Esophagus muscularis mucosa (tissue), 4 donors: ENCODE results near the gene IPCEF1. TPM values are rescaled to one million over a fixed set of nuclear protein-coding genes. Genes with fewer than 3 reads are reported as not detected.
"Not testable (repeated sequence)": the region's sequence is repeated elsewhere in the genome, so short reads cannot be mapped to it uniquely, and the experiment has no call there.

Experiments used
- DNase-seq: peaks from one replicate; pipeline ENCODE4 v3.0.0-alpha.2; 2017; ENCODE audit errors: extremely low spot score
- H3K27ac ChIP-seq, 4 donors: fragments of 200-600 bp; sonication (generic); replicated peaks in 1 of 4; 1 replicate in 3 of 4; 2 replicates in 1 of 4; pipeline ENCODE4 v1.5.1; 2016 to 2019; ENCODE audit warnings: mild to moderate bottlenecking in 1 of 4
- H3K27me3 ChIP-seq, 4 donors: fragments of 200-600 bp; sonication (generic); one replicate each; pipeline versions ENCODE4 v1.5.1 to v1.6.0; 2016 to 2019
- H3K36me3 ChIP-seq, 4 donors: fragments of 200-600 bp; sonication (generic); one replicate each; pipeline ENCODE4 v1.5.1; 2016 to 2019
- H3K4me1 ChIP-seq, 4 donors: fragments of 200-600 bp; sonication (generic); one replicate each; pipeline ENCODE4 v1.5.1; 2016 to 2019
- H3K4me3 ChIP-seq, 4 donors: fragments of 200-600 bp; sonication (generic); 1 replicate in 2 of 4; 2 replicates in 2 of 4; pipeline ENCODE4 v1.5.1; 2016 to 2019; ENCODE audit warnings: mild to moderate bottlenecking in 4 of 4, moderate library complexity in 1 of 4
- H3K9me3 ChIP-seq, 4 donors: fragments of 200-600 bp; sonication (generic); 1 replicate in 3 of 4; 2 replicates in 1 of 4; pipeline ENCODE4 v1.5.1; 2016 to 2019
- EP300 ChIP-seq: sonication (generic); formaldehyde crosslinking; IDR thresholded peaks from one replicate; pipeline ENCODE4 v1.6.1; 2017; ENCODE audit warnings: antibody characterized with exemption
- POLR2A ChIP-seq: fragments of 450-650 bp; IDR thresholded peaks from one replicate; pipeline ENCODE4 v1.6.1; 2017; ENCODE audit warnings: antibody characterized with exemption, moderate library complexity, mild to moderate bottlenecking, low read depth
- POLR2AphosphoS5 ChIP-seq, 2 donors: sonication (generic); formaldehyde crosslinking; IDR thresholded peaks; one replicate each; pipeline ENCODE4 v1.6.1; 2017; ENCODE audit warnings: antibody characterized with exemption in 2 of 2
- WGBS: methylation state at CpG from one replicate; pipeline ENCODE4 v1.1.5; 2018; 5-methylcytosine and 5-hydroxymethylcytosine counted together
- intact Hi-C: fragments of 100-400 bp; cut with DNase I; formaldehyde crosslinking; loops from one replicate; pipeline ENCODE4 v1.15.1; 2023
- total RNA-seq, 4 donors: library from RNA; depleted of rRNA; stranded (reverse); fragments of >200 nt; gene quantifications; one replicate each; pipeline versions ENCODE4 v1.1.0 to v1.2.1, GENCODE V29; 2016
- TF ChIP-seq, protein P1 (sequence below), 3 experiments: fragments of 200-600 bp in 2 of 3; fragments of 450-650 bp in 1 of 3; sonication (generic) in 2 of 3; IDR thresholded peaks; one replicate each; pipeline ENCODE4 v1.5.1; 2017 to 2019; ENCODE audit warnings: antibody characterized with exemption in 3 of 3, mild to moderate bottlenecking in 2 of 3, moderate library complexity in 1 of 3

The IPCEF1 gene
- total RNA-seq, 4 donors from 2014 or later: 0.63 to 2.7 (median 1.2) TPM

DNA sequence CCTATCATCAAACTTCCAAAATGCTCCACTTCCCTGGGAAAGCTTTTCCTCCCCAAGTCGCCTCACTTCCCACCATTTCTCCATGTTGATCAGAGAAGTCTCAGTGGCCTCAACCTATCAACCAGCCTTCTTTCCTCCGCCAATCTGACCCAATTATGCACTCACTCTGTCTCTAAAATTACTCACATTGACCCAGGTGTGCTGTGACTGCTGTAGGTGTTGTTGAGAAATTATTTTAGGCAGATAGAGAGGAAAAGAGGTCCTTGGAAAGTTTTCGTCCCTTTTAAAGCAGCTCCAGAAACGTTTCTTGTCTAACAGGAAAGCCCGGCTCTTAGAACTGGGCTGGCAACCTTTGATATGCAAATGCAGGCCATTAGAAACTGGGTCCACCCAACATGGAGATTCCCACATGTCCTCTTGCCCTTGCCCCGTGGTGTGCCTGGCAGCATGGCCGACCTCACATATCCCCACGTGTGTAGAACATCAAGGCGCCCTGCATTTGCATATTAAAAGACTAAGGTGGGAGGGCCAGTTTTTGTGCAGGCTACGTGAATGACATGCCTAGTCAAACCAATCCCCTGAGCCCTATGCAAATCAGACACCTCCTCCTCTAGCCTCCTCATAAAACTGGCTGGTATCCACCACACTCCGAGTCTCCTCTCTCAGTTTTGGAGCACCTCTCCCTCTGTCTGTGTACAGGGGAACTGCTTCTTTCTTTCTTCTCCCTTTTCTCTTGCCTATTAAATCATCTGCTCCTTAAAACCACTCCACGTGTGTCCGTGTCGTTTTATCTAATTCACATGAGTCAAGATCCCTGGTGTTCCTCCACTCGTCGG, 12.9 kb downstream of the IPCEF1 start:
- Histone ChIP-seq H3K36me3 (no peaks in the 10 kb centered on the region), H3K27ac (no peak overlapping the region), H3K27me3 (no peaks in the 10 kb centered on the region), H3K4me1 (peaks cover 0 to 9% (median 0%) of the 10 kb centered on the region in 4 donors), H3K9me3 (no peaks in the 10 kb centered on the region), H3K4me3 (no peak overlapping the region)
- TF ChIP-seq EP300 (no peak), POLR2AphosphoS5 (IDR thresholded peaks at IDR 0.05) (no peak), POLR2A (no peak)
- TF ChIP-seq, protein P1, sequence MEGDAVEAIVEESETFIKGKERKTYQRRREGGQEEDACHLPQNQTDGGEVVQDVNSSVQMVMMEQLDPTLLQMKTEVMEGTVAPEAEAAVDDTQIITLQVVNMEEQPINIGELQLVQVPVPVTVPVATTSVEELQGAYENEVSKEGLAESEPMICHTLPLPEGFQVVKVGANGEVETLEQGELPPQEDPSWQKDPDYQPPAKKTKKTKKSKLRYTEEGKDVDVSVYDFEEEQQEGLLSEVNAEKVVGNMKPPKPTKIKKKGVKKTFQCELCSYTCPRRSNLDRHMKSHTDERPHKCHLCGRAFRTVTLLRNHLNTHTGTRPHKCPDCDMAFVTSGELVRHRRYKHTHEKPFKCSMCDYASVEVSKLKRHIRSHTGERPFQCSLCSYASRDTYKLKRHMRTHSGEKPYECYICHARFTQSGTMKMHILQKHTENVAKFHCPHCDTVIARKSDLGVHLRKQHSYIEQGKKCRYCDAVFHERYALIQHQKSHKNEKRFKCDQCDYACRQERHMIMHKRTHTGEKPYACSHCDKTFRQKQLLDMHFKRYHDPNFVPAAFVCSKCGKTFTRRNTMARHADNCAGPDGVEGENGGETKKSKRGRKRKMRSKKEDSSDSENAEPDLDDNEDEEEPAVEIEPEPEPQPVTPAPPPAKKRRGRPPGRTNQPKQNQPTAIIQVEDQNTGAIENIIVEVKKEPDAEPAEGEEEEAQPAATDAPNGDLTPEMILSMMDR (IDR thresholded peaks at IDR 0.05): no peak
- 76% methylated on average over 16 of the region's 16 CpGs for WGBS
- DNase-seq: peak; percentile 72
- intact Hi-C loops: no loop called here

DNA sequence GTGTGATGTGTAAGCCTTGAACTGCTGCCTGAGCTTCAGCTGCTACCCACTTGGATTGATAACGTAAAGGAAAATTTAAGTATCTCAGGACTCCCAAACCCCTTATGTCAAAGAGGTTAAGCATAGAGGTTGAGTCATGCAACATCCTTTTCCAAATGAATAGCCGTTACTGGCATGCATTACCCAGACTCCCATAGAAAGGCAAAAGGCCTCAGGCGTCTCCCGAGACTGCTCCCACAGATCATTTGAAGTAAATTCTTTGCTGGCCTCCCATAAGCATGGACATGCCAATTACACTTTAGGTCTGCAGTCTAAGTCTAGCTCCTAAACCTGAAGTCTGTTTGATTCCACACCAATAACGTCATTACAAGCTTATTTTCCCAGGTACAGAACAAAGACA, 14.7 kb downstream of the IPCEF1 start:
- WGBS: 71% methylated on average over 5 of the region's 5 CpGs
- intact Hi-C loops: no loop called here
- no peak overlapping the region for H3K4me3 ChIP-seq

DNA sequence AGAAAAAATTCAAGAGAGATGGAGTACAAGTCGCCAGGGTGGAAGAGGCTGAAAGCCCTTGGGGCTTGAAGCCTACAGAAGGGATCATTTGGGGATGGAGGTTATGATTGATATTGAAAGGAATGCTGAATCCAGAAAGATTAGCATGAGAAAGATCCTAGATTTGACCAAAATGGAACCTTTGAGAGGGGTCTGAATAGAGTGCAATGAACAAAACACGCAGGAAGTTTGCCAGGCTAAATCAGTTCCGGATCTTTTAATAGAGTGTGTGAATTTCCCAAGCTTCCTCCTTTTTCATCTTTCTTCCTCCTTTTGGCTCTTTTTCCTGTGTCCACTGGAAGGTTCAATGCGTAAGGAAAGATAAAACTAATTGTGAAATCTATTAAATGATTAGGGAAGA, 15.3 kb downstream of the IPCEF1 start:
- WGBS: 76% methylated on average over 4 of the region's 4 CpGs
- no peaks in the 10 kb centered on the region for H3K36me3 ChIP-seq
- H3K4me3 ChIP-seq: no peak overlapping the region
- TF ChIP-seq, protein P1 (IDR thresholded peaks at IDR 0.05): no peak
- no peak for TF ChIP-seq POLR2AphosphoS5 (IDR thresholded peaks at IDR 0.05)
- TF ChIP-seq EP300: no peak
- no peak for TF ChIP-seq POLR2A
- DNase-seq: no peak
- no peak overlapping the region for H3K27ac ChIP-seq
- H3K4me1 ChIP-seq: peaks cover 0 to 9% (median 0%) of the 10 kb centered on the region in 4 donors
- intact Hi-C loops: no loop called here
- no peaks in the 10 kb centered on the region for H3K9me3 ChIP-seq
- no peaks in the 10 kb centered on the region for H3K27me3 ChIP-seq

More for the DNA sequence above, 14.7 kb downstream of the IPCEF1 start:
- no peak for DNase-seq
- Histone ChIP-seq H3K9me3 (no peaks in the 10 kb centered on the region), H3K4me1 (peaks cover 0 to 9% (median 0%) of the 10 kb centered on the region in 4 donors), H3K27me3 (no peaks in the 10 kb centered on the region), H3K27ac (no peak overlapping the region), H3K36me3 (no peaks in the 10 kb centered on the region)
- TF ChIP-seq EP300 (no peak), POLR2A (no peak), POLR2AphosphoS5 (IDR thresholded peaks at IDR 0.05) (no peak)
- TF ChIP-seq, protein P1 (IDR thresholded peaks at IDR 0.05): no peak

DNA sequence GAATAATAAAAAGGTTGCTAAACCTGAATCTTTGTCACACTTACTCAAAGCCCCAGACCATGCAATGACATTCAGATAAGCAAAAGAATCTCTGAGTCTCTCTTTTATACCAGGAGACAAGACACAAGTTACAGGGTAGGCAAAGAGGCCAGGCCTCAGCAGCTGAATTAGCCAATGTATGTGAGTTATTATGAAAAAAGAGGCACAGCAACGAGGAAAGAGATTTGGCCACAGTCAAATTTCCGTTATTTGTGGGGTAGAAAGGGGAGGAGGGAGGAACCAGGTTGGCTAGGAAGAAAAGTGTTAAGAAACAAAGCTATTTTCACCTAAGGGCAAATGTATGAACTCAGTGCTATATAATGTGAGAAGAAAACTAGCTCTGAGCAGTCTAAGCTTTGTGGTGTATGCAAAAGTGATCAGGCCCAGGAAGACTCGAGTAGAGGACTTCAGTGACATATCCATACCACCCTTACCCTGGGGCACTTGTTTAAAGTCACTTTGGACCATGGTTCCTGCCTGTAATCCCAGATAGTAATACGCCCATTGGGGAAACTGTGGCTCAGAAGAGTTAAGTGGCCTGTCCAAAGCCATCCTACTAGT, 19.1 kb downstream of the IPCEF1 start:
- TF ChIP-seq EP300: no peak
- WGBS: 85% methylated on average over 4 of the region's 4 CpGs
- no peaks in the 10 kb centered on the region for H3K36me3 ChIP-seq
- no peak overlapping the region for H3K4me3 ChIP-seq
- DNase-seq: peak; percentile 86
- no peaks in the 10 kb centered on the region for H3K27me3 ChIP-seq
- H3K9me3 ChIP-seq: no peaks in the 10 kb centered on the region
- no peak overlapping the region for H3K27ac ChIP-seq
- H3K4me1 ChIP-seq: peaks cover 0 to 9% (median 0%) of the 10 kb centered on the region in 4 donors
- intact Hi-C loops: no loop called here

DNA sequence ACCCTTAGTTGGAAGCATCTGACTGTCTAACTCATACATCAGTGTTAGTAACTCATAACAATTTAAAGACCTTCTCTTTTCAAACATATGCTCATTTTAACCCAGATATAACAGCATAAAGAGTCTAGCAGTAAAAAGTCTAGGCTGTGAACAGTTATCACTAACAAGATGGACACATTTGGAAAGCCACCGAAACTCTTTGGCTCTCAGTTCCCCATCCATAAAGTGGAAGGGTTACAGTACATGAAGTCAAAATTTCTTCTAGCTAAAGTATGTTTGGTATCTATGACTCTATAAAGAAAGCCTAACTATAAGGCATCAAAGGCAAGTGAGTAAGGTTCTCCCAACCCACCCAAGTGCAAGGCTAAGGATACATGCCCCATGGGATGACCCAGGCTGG, 22.5 kb downstream of the IPCEF1 start:
- DNase-seq, H3K9me3 ChIP-seq, H3K36me3 ChIP-seq, H3K27ac ChIP-seq, H3K27me3 ChIP-seq, H3K4me3 ChIP-seq, intact Hi-C loops, H3K4me1 ChIP-seq: not testable (repeated sequence)
- 100% methylated on average over 1 of the region's 1 CpG for WGBS
